ENCODE data around the gene CACNB2.

- TF ChIP-seq CTCF (IDR thresholded peaks at IDR 0.05) = no peak
- TF ChIP-seq POLR2AphosphoS5 (IDR thresholded peaks at IDR 0.05) = no peak
Measured at GRCh38 chr10:18436902-18437301, 296.7 kb downstream of the CACNB2 start.

All from gastroesophageal sphincter (tissue), 3 donors.